Measurements from ENCODE around the gene RAB14. TPM values are rescaled to one million over a fixed set of nuclear protein-coding genes. Genes with fewer than 3 reads are reported as not detected.

The RAB14 gene
- total and polyA plus RNA-seq, 10 of the 15 experiments (the other 5 are each of a cell fraction or from before 2014, with no cell fraction given): 16.7 to 59.9 (median 25.4) TPM

DNA sequence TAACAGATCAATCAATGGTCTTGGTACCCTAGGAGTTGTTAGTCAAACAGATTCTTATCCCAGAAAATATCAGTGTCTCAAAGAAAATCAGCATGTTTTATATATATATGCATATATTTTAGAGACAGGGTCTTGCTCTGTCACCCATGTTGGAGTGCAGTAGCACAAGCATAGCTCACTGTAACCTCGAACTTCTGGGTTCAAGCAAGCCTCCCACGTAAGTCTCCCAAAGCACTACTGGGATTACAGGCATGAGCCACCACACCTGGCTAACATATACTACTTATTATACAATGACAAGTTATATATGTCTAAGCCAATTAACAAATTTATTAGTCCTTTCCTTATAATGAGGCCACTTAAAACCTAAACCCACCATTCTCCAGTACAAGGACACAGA, 10.4 kb downstream of the RAB14 start (continued):
- TF ChIP-seq, protein P1, sequence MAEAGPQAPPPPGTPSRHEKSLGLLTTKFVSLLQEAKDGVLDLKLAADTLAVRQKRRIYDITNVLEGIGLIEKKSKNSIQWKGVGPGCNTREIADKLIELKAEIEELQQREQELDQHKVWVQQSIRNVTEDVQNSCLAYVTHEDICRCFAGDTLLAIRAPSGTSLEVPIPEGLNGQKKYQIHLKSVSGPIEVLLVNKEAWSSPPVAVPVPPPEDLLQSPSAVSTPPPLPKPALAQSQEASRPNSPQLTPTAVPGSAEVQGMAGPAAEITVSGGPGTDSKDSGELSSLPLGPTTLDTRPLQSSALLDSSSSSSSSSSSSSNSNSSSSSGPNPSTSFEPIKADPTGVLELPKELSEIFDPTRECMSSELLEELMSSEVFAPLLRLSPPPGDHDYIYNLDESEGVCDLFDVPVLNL (IDR thresholded peaks at IDR 0.05; ENCODE audit: low read depth, low read length): no peak
- TF ChIP-seq CBX5 (IDR thresholded peaks at IDR 0.05; ENCODE audit: low read depth): no peak
- TF ChIP-seq SMC3 (IDR thresholded peaks at IDR 0.05; ENCODE audit: borderline replicate concordance, low read length): no peak
- TF ChIP-seq ZNF384 (IDR thresholded peaks at IDR 0.05; ENCODE audit: borderline replicate concordance, low read depth, low read length): no peak
- no peak for TF ChIP-seq ASH2L (IDR thresholded peaks at IDR 0.05; ENCODE audit: borderline replicate concordance, low read depth)
- no peak for TF ChIP-seq PAX8 (IDR thresholded peaks at IDR 0.05)
- no peak for TF ChIP-seq FOS (IDR thresholded peaks at IDR 0.05; ENCODE audit: borderline replicate concordance, extremely low read depth, insufficient read length)
- TF ChIP-seq TCF12 (IDR thresholded peaks at IDR 0.05; ENCODE audit: low read depth, low read length): no peak
- no peak for TF ChIP-seq SREBF1 (IDR thresholded peaks at IDR 0.05; ENCODE audit: low read length)
- TF ChIP-seq TBL1XR1 (IDR thresholded peaks at IDR 0.05; ENCODE audit: low read depth, low read length): no peak
- TF ChIP-seq NBN (IDR thresholded peaks at IDR 0.05): no peak

GRCh38 chr9:121189660-121190059, 12.0 kb downstream of the RAB14 start:
- Histone ChIP-seq H3K79me2 (ENCODE audit: control insufficient read depth, insufficient read depth, low read length) (peaks cover 96% of the 10 kb centered on the region), H3K36me3 (ENCODE audit: control insufficient read depth in 2 of 2, insufficient read depth in 2 of 2, low read length in 1 of 2) (peaks cover 0 to 3% of the 10 kb centered on the region in 2 experiments; a peak in 2 of 4 replicates), H3K4me3 (no peak overlapping the region), H4K20me1 (ENCODE audit: control insufficient read depth, insufficient read depth) (no peaks in the 10 kb centered on the region; the same call in 1 of the 2 replicates), H3K4me1 (ENCODE audit: control insufficient read depth, insufficient read depth, low read length) (peaks cover 14% of the 10 kb centered on the region), H3K27me3 (replicated peaks in 1 of 2; ENCODE audit: control insufficient read depth in 2 of 2, insufficient read depth in 2 of 2, low read length in 1 of 2) (no peaks in the 10 kb centered on the region), H3K27ac (ENCODE audit: control insufficient read depth, insufficient read depth) (no peak overlapping the region), H3K9ac (ENCODE audit: control insufficient read depth, insufficient read depth, low read length) (no peak overlapping the region), H3K9me3 (replicated peaks; ENCODE audit: control insufficient read depth, insufficient read depth, low read length) (no peaks in the 10 kb centered on the region), H3K4me2 (ENCODE audit: control insufficient read depth, insufficient read depth) (no peak overlapping the region), H2AFZ (ENCODE audit: control insufficient read depth, low read depth, low read length) (no peak overlapping the region)
- RAD21 ChIA-PET (ENCODE audit: unreplicated experiment): no interaction called here
- WGBS (ENCODE audit: insufficient coverage, insufficient replicate concordance, low lambda C conversion rate, missing lambda C conversion rate): 94% methylated on average over 3 of the region's 3 CpGs
- in situ Hi-C loops (cut with MboI) (no loop called here), intact Hi-C loops (cut with micrococcal nuclease; ENCODE audit: unreplicated experiment) (loop anchor here (5.0 kb wide), 1 partner anchor 67 kb away; no protein-coding TSS in a partner anchor)
- CTCF ChIA-PET: interaction anchor here (1.4 to 1.7 kb wide), 2 partner anchors 10 to 15 kb away, joined by 4 read pairs; no protein-coding TSS in a partner anchor
- SMC1A ChIA-PET (ENCODE audit: uncharacterized antibody, unreplicated experiment): interaction anchor here (0.6 to 5.6 kb wide), 5 partner anchors 9 to 362 kb away, joined by 3 to 44 read pairs (median 3); no protein-coding TSS in a partner anchor
- DNase-seq (ENCODE audit: low read depth, low spot score) (no peak), FAIRE-seq (no peak), ATAC-seq (no peak)
- POLR2A ChIA-PET: interaction anchor here (2.0 kb wide), 1 partner anchor 10 kb away, joined by 5 read pairs; no protein-coding TSS in a partner anchor
- BruUV-seq (replicated peaks): no TSS peak
- TF ChIP-seq SIN3A (IDR thresholded peaks at IDR 0.05; ENCODE audit: low read depth, low read length) (no peak), ZNF622 (IDR thresholded peaks at IDR 0.05) (no peak), IRF4 (IDR thresholded peaks at IDR 0.05; ENCODE audit: low read depth, low read length) (no peak), SRF (IDR thresholded peaks at IDR 0.05; ENCODE audit: low read depth in 2 of 2, low read length in 2 of 2) (no peak)
- TF ChIP-seq, protein P2, sequence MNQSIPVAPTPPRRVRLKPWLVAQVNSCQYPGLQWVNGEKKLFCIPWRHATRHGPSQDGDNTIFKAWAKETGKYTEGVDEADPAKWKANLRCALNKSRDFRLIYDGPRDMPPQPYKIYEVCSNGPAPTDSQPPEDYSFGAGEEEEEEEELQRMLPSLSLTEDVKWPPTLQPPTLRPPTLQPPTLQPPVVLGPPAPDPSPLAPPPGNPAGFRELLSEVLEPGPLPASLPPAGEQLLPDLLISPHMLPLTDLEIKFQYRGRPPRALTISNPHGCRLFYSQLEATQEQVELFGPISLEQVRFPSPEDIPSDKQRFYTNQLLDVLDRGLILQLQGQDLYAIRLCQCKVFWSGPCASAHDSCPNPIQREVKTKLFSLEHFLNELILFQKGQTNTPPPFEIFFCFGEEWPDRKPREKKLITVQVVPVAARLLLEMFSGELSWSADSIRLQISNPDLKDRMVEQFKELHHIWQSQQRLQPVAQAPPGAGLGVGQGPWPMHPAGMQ (IDR thresholded peaks at IDR 0.05; ENCODE audit: borderline replicate concordance): no peak
